ENCODE results near the gene EEF1A2. TPM values are rescaled to one million over a fixed set of nuclear protein-coding genes. Genes with fewer than 3 reads are reported as not detected.
A peak's percentile ranks its signal among the peaks of the same experiment; 100 is the strongest.

Gene EEF1A2
- total and polyA plus RNA-seq, 2 of the 4 experiments (the other 2 are of a cell fraction): 1.3 to 4.6 TPM

DNA sequence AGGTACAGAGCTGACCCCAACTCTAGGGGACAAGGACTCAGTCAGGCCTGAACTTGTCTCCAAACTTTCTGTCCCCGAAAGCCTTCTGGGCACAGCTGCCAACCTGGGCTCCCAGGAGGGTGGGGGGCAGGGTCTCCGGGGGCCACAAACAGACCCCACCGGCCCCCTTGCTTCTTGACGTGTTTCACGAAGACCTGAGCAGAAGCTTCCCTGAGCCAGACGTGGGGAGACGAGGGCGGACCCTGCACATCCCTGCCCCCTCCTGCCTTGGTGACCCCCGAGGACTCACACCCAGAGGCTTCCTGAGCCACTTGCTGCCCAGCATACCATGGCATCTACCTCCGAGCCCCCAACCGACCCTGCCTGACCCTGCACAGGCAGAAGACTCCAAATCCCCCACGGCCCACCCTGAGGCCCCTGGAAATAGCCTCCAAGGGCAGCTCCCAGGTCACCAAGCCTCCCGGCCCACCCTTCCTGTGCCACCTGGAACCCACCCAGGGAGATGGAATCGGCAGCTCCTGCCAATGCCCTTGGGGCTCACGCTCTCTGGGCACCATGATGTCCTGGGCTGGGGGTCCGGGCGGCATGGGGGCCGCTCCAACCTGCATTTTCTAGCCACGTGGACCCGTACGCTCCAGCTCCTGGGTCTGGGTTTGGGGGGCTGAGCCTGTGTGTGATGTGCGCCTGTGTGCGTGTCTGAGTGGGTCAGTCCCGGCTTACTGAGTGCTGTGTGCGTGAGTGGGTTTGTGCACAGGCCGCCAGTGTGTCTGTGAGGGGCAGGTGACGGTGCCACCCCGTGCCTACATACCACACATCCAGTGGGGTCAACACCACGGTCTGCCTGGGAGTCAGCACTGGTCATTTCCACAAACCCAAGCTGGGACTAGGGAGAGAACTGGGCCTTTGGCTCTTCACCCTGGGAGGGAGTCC is 40.8 kb upstream of the EEF1A2 start (continued):
- TF ChIP-seq, protein P1, sequence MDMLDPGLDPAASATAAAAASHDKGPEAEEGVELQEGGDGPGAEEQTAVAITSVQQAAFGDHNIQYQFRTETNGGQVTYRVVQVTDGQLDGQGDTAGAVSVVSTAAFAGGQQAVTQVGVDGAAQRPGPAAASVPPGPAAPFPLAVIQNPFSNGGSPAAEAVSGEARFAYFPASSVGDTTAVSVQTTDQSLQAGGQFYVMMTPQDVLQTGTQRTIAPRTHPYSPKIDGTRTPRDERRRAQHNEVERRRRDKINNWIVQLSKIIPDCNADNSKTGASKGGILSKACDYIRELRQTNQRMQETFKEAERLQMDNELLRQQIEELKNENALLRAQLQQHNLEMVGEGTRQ (IDR thresholded peaks at IDR 0.05; ENCODE audit: low read depth, low read length): no peak

DNA sequence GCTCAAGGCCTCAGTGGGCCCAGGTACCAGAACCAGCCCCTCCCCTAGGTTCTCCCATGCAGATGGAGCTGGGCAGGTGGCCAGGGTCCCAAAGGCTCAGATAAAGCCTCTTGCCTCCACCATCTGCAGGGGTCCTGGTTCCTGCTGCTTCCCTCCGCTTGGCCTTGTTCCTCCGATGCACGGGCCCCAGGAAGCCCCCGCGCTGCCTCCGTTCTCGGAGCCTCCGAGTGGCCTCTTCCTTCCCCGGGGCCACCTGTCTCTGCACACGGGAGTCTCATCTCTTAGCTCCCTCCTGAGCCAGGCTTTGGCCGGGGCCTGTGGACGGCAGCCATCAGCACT is 40.2 kb upstream of the EEF1A2 start:
- Histone ChIP-seq H2AK9ac (replicated peaks; ENCODE audit: low read depth, low read length, poor library complexity) (peak overlapping the region; percentile 55), H3K9me3 (ENCODE audit: control insufficient read depth, insufficient read depth, low read length) (no peaks in the 10 kb centered on the region), H3K79me1 (ENCODE audit: low read depth in 1 of 2, low read length in 2 of 2) (no peaks in the 10 kb centered on the region), H2BK20ac (ENCODE audit: low read depth, low read length) (no peak overlapping the region), H3K18ac (ENCODE audit: low read depth, low read length) (no peak overlapping the region), H3K9ac (ENCODE audit: low read depth, low read length) (no peak overlapping the region), H3K27ac (ENCODE audit: insufficient read depth, low read length) (no peak overlapping the region), H2BK15ac (ENCODE audit: low read depth, low read length) (no peak overlapping the region), H2BK120ac (ENCODE audit: low read depth, low read length) (no peak overlapping the region), H2AK5ac (ENCODE audit: low read depth, low read length) (no peak overlapping the region), H2BK5ac (ENCODE audit: low read depth, low read length, poor library complexity, severe bottlenecking) (no peak overlapping the region), H3K23ac (ENCODE audit: low read depth, low read length) (no peak overlapping the region), H3K14ac (replicated peaks; ENCODE audit: low read depth, low read length) (no peak overlapping the region), H3K56ac (ENCODE audit: extremely low read depth, insufficient read depth, low read length) (no peak overlapping the region), H4K20me1 (ENCODE audit: insufficient read depth, low read length) (no peaks in the 10 kb centered on the region), H3K9me1 (ENCODE audit: insufficient read depth, low read length) (no peaks in the 10 kb centered on the region), H4K91ac (ENCODE audit: insufficient read depth, low read depth, low read length) (no peak overlapping the region), H3K4me1 (ENCODE audit: control insufficient read depth, insufficient read depth, low read length) (peaks cover 3% of the 10 kb centered on the region; the same call in 1 of the 2 replicates), H4K8ac (ENCODE audit: low read depth in 2 of 2, low read length in 2 of 2) (no peak overlapping the region), H3K4ac (ENCODE audit: low read depth, low read length) (no peak overlapping the region), H3K4me2 (ENCODE audit: low read depth, low read length) (no peak overlapping the region), H4K5ac (ENCODE audit: low read depth, low read length) (no peak overlapping the region), H2AFZ (replicated peaks; ENCODE audit: low read length, poor library complexity) (peak overlapping the region; percentile 11), H3K27me3 (ENCODE audit: control insufficient read depth, insufficient read depth, low read length) (peaks cover 4% of the 10 kb centered on the region; the same call in 1 of the 2 replicates), H3K36me3 (ENCODE audit: control insufficient read depth, insufficient read depth, low read length) (no peaks in the 10 kb centered on the region), H3K4me3 (ENCODE audit: insufficient read depth, low read depth, low read length) (no peak overlapping the region)
- no TSS peak for BruUV-seq (replicated peaks)
- DNase-seq (no peak), ATAC-seq (ENCODE audit: low read depth) (no peak)
- in situ Hi-C loops (cut with MboI; ENCODE audit: low sequenced_read_pairs) (loop anchor here (10.0 kb wide), 2 partner anchors 326 to 436 kb away; partner anchors contain the start of genes ABHD16B, SAMD10 and TPD52L2), dilution Hi-C loops (cut with HindIII; ENCODE audit: low sequenced_read_pairs, unreplicated experiment) (no loop called here), intact Hi-C loops (cut with micrococcal nuclease) (loop anchor here (2.0 to 10.0 kb wide), 4 partner anchors 116 to 518 kb away; partner anchors contain the start of genes RTEL1, STMN3 and UCKL1)
- ChIA-PET CTCF (interaction anchor here (1.8 to 1.9 kb wide), 2 partner anchors 326 to 500 kb away, joined by 6 to 10 read pairs; partner anchors contain the start of gene TPD52L2), POLR2A (ENCODE audit: unreplicated experiment) (interaction anchor here (0.5 kb wide), 1 partner anchor 435 kb away, joined by 3 read pairs; no protein-coding TSS in a partner anchor)
- TF ChIP-seq MAFK (IDR thresholded peaks at IDR 0.05; ENCODE audit: low read depth, low read length) (no peak), RAD21 (IDR thresholded peaks at IDR 0.05; ENCODE audit: low read length) (no peak), BHLHE40 (IDR thresholded peaks at IDR 0.05; ENCODE audit: low read depth, low read length) (no peak), CHD1 (IDR thresholded peaks at IDR 0.05; ENCODE audit: low read depth, low read length) (no peak), NFE2L2 (IDR thresholded peaks at IDR 0.05; ENCODE audit: low read depth, low read length) (no peak), POLR2A (IDR thresholded peaks at IDR 0.05; ENCODE audit: low read depth, low read length) (no peak), ELK1 (IDR thresholded peaks at IDR 0.05; ENCODE audit: borderline replicate concordance, low read depth, low read length) (no peak), MXI1 (IDR thresholded peaks at IDR 0.05; ENCODE audit: borderline replicate concordance, low read depth, low read length) (no peak), FOS (IDR thresholded peaks at IDR 0.05; ENCODE audit: low read depth, low read length) (no peak), MAZ (IDR thresholded peaks at IDR 0.05; ENCODE audit: borderline replicate concordance, low read depth, low read length) (no peak)
- TF ChIP-seq, protein P2, sequence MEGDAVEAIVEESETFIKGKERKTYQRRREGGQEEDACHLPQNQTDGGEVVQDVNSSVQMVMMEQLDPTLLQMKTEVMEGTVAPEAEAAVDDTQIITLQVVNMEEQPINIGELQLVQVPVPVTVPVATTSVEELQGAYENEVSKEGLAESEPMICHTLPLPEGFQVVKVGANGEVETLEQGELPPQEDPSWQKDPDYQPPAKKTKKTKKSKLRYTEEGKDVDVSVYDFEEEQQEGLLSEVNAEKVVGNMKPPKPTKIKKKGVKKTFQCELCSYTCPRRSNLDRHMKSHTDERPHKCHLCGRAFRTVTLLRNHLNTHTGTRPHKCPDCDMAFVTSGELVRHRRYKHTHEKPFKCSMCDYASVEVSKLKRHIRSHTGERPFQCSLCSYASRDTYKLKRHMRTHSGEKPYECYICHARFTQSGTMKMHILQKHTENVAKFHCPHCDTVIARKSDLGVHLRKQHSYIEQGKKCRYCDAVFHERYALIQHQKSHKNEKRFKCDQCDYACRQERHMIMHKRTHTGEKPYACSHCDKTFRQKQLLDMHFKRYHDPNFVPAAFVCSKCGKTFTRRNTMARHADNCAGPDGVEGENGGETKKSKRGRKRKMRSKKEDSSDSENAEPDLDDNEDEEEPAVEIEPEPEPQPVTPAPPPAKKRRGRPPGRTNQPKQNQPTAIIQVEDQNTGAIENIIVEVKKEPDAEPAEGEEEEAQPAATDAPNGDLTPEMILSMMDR (conservative IDR thresholded peaks at IDR 0.05; ENCODE audit: low read depth, low read length): no peak
- WGBS, 2 experiments (ENCODE audit: extremely low coverage in 2 of 2, insufficient read length in 1 of 2): 96% methylated on average over 6 of the region's 12 CpGs; no CpG with 5 or more reads in 1 of the 2 experiments

All from IMR-90 (cell line).